ENCODE data around the gene CHDH.

CHDH gene

GRCh38 chr3:53813229-53813628 is 33.0 kb downstream of the CHDH start:
- no peaks in the 10 kb centered on the region for H3K36me3 ChIP-seq (replicated peaks)
- no peak overlapping the region for H3K27ac ChIP-seq
- no peak for TF ChIP-seq CTCF (IDR thresholded peaks at IDR 0.05; ENCODE audit: low read depth, low read length, missing control alignments)
- no peak for DNase-seq
- no peak overlapping the region for H3K4me3 ChIP-seq (ENCODE audit: low read depth, low read length)
- in situ Hi-C loops (cut with HindIII; ENCODE audit: low pct_ligation_motif_present, low sequenced_read_pairs) = no loop called here
- no peaks in the 10 kb centered on the region for H3K27me3 ChIP-seq (replicated peaks)

GRCh38 chr3:53812434-53812833 is 33.8 kb downstream of the CHDH start:
- Histone ChIP-seq H3K27ac (no peak overlapping the region), H3K27me3 (replicated peaks) (no peaks in the 10 kb centered on the region), H3K36me3 (replicated peaks) (no peaks in the 10 kb centered on the region), H3K4me3 (ENCODE audit: low read depth, low read length) (no peak overlapping the region)
- no peak for TF ChIP-seq CTCF (IDR thresholded peaks at IDR 0.05; ENCODE audit: low read depth, low read length, missing control alignments)
- in situ Hi-C loops (cut with HindIII; ENCODE audit: low pct_ligation_motif_present, low sequenced_read_pairs) = no loop called here
- DNase-seq = no peak

GRCh38 chr3:53811143-53811927 is 34.9 kb downstream of the CHDH start:
- Histone ChIP-seq H3K27ac (no peak overlapping the region), H3K4me3 (ENCODE audit: low read depth, low read length) (no peak overlapping the region), H3K36me3 (replicated peaks) (no peaks in the 10 kb centered on the region), H3K27me3 (replicated peaks) (no peaks in the 10 kb centered on the region)
- in situ Hi-C loops (cut with HindIII; ENCODE audit: low pct_ligation_motif_present, low sequenced_read_pairs) = no loop called here
- no peak for DNase-seq
- TF ChIP-seq CTCF (IDR thresholded peaks at IDR 0.05; ENCODE audit: low read depth, low read length, missing control alignments) = no peak

- no peaks in the 10 kb centered on the region for H3K27me3 ChIP-seq (replicated peaks)
- DNase-seq = no peak
- TF ChIP-seq CTCF (IDR thresholded peaks at IDR 0.05; ENCODE audit: low read depth, low read length, missing control alignments) = no peak
- H3K4me3 ChIP-seq (ENCODE audit: low read depth, low read length) = no peak overlapping the region
- no peak overlapping the region for H3K27ac ChIP-seq
- H3K36me3 ChIP-seq (replicated peaks) = no peaks in the 10 kb centered on the region
- in situ Hi-C loops (cut with HindIII; ENCODE audit: low pct_ligation_motif_present, low sequenced_read_pairs) = no loop called here
Observed at GRCh38 chr3:53809764-53810400, 36.3 kb downstream of the CHDH start.

GRCh38 chr3:53809267-53809666 is 37.0 kb downstream of the CHDH start:
- DNase-seq = no peak
- Histone ChIP-seq H3K4me3 (ENCODE audit: low read depth, low read length) (no peak overlapping the region), H3K27ac (no peak overlapping the region), H3K36me3 (replicated peaks) (no peaks in the 10 kb centered on the region), H3K27me3 (replicated peaks) (no peaks in the 10 kb centered on the region)
- TF ChIP-seq CTCF (IDR thresholded peaks at IDR 0.05; ENCODE audit: low read depth, low read length, missing control alignments) = no peak
- in situ Hi-C loops (cut with HindIII; ENCODE audit: low pct_ligation_motif_present, low sequenced_read_pairs) = no loop called here

Data from brain microvascular endothelial cell (primary cell).